GM19463 (cell line): Measurements from ENCODE around the gene SCAPER.
"Not testable (repeated sequence)": the region's sequence is repeated elsewhere in the genome, so short reads cannot be mapped to it uniquely, and the experiment has no call there.

ENCODE experiments used
- ATAC-seq: cut with Tn5 transposase; IDR thresholded peaks from one replicate; pipeline ENCODE4 v1.9.1; 2021; ENCODE audit warnings: mild to moderate bottlenecking, moderate library complexity; ENCODE audit not compliant: unreplicated experiment

SCAPER gene

DNA sequence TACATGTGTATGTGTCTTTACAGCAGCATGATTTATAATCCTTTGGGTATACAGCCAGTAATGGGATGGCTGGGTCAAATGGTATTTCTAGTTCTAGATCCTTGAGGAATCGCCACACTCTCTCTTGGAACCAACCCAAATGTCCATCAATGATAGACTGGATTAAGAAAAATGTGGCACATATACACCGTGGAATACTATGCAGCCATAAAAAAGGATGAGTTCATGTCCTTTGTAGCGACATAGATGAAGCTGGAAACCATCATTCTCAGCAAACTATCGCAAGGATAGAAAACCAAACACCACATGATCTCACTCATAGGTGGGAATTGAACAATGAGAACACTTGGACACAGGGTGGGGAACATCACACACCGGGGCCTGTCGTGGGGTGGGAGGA, 403.0 kb downstream of the SCAPER start:
- not testable (repeated sequence) for ATAC-seq

- no peak for ATAC-seq
Observed at GRCh38 chr15:76501726-76502125, 403.4 kb downstream of the SCAPER start.

DNA sequence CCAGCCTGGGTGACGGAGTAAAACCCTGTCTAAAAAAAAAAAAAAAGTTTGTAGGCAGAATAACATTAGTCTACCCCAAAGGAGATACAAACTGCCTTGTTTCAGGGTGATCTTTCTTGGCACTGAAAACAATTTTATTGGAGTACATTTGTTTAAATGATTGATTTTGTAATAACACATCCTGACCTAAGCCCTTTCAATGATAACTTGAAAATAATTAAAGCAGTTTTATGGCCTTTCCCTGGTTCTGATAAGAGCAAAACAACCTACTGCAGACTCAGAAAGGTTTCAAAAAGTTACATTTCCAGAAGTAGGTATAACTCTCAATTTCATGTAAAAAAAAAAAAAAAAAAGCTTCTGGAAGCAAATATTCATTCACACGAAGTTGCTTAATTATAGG, 404.1 kb downstream of the SCAPER start:
- no peak for ATAC-seq

GRCh38 chr15:76495487-76495886, 409.7 kb downstream of the SCAPER start:
- ATAC-seq, result no peak

- no peak for ATAC-seq
Observed at GRCh38 chr15:76492538-76492937, 412.6 kb downstream of the SCAPER start.

GRCh38 chr15:76483752-76484151, 421.4 kb downstream of the SCAPER start:
- no peak for ATAC-seq

DNA sequence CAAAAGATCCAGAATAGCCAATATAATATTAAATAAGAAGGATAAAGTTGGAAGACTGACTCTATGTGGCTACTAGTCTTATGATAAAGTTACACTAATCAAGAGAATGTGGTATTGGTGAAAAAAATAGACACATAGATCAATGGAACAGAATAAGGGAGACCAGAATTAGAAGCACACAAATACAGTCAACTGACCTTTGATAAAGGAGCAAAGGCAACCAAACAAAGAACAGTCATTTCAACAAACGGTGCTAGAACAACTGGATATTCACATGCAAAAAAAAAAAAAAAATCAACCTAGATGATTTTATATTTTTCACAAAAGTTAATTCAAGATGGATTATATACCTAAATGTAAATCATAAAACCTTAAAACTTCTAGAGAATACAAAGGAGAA, 422.1 kb downstream of the SCAPER start:
- ATAC-seq, result no peak

DNA sequence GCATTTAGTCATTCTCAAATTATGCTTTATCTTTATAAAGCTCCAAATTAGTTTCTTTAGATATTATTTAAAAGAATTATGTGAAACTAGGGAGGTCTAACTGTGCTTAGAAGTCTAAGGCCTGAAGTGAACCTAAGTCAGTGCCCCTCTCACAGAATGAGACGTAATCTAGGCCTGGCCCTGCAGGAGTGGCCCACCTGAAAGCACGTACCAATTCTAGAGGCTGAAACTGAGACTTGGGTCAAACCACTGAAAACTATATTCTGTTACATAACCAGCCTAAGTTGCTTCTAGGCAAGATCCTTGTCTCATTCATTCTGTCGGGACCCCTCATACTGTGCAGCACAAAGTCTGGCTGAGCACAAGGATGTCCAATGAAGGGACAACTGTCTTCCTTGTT, 424.9 kb downstream of the SCAPER start:
- no peak for ATAC-seq

GRCh38 chr15:76470691-76471090, 434.4 kb downstream of the SCAPER start:
- ATAC-seq, result no peak

DNA sequence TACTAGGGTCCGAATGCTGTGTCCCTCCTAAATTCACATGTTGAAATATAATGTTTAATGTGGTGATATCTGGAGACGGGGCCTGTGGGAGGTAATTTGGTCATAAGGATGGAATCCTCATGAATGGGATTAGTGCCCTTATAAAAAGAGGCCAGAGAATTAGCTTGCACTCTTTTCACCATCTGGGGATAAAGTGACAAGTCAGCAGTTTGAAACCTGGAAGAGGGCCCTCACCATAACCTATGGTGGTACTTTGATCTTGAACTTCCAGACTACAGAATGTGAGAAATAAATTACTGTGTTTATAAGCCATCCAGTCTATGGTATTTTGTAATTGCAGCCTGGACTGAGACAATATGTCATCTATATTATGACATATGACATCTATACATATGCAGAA, 436.4 kb downstream of the SCAPER start:
- ATAC-seq, result no peak

- no peak for ATAC-seq
Observed at GRCh38 chr15:76467136-76467535, 438.0 kb downstream of the SCAPER start.

DNA sequence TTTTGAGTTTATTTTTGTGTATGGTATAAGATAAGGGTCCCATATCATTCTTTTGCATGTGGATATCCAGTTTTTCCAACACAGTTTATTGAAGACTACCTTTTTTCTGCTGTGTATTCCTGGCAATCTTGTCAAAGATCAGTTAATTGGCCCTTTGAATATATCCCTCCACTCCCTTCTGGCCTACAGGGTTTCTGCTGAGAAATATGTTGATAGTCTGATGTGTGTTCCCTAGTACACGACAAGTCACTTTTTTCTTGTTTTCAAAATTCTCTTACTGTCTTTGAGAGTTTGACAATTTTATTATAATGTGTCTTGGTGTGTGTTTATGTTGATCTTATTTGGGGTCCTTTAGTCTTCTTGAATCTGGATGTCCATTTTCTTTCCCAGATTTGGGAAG, 439.4 kb downstream of the SCAPER start:
- no peak for ATAC-seq

DNA sequence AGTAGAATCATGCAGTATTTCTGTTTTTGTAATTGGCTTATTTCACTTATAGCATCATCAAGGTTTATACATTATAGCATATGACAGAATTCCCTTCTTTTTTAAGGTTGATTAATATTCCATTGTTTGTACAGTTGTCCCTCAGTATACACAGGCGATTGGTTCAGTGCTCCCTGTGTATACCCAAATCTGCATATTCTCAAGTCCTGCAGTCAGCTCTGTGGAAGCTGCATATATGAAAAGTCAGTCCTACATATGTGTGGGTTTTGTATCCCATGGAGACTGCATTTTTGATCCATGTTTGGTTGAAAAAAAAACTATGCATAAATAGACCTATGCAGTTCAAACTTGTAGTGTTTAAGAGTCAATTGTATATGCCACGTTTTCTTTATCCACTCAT, 440.9 kb downstream of the SCAPER start:
- ATAC-seq, result no peak

DNA sequence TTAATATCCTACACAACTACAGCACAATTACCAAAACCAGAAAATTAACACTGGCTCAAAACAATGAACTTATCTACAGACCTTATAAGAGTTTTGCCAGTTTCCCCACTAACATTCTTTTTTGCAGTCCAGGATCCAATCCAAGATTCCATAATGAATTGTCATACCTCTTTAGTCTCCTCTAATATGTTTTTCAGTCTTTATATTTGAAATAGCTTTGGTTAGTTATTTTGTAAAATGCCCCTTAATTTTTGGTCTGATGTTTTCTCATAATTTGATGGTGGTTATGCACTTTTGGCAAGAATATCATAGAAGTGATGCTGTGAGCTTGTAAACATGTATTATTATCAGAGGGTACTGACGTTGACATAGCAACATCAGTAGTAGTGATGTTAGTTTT, 444.3 kb downstream of the SCAPER start:
- ATAC-seq, result no peak

DNA sequence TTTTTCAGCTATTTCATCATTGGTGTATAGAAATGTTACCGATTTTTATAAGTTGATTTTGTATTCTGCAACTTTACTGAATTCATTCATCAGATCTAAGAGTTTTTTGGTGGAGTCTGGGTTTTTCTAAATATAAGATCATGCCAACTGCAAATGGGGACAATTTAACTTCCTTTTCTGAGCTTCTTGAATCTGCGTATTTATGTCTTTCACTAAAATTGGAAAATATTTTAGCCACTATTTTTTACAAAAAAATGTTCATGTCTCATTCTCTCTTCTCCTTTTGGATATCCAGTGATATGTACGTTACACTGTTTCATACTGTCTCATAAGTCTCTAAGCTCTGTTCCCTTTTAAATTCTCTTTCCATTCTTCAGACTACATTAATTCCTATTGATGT, 444.8 kb downstream of the SCAPER start:
- no peak for ATAC-seq

- no peak for ATAC-seq
Observed at GRCh38 chr15:76451540-76451939, 453.6 kb downstream of the SCAPER start.

GRCh38 chr15:76449455-76449854, 455.7 kb downstream of the SCAPER start:
- no peak for ATAC-seq

DNA sequence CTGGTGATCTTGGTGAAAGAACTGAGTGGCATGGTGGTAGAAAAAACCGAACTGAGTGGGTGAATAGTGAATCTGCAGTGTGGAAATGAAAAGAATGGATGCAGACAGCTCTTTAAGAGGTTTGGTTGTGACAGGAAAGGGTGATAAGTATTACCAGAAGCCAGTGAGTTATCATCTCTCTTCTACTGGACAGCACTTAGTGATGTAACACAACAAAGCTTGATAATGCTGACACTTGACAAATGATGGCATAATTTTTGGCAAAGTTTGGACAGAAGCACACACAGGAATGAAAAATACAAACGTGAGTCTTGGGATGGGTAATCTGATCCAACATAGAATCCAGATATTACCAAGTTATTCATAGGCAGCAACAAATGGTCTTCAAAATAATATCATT, 456.4 kb downstream of the SCAPER start:
- ATAC-seq, result no peak

- ATAC-seq, result no peak
Observed at GRCh38 chr15:76447728-76448441, 457.3 kb downstream of the SCAPER start.

- no peak for ATAC-seq
Observed at GRCh38 chr15:76440441-76440840, 464.7 kb downstream of the SCAPER start.

DNA sequence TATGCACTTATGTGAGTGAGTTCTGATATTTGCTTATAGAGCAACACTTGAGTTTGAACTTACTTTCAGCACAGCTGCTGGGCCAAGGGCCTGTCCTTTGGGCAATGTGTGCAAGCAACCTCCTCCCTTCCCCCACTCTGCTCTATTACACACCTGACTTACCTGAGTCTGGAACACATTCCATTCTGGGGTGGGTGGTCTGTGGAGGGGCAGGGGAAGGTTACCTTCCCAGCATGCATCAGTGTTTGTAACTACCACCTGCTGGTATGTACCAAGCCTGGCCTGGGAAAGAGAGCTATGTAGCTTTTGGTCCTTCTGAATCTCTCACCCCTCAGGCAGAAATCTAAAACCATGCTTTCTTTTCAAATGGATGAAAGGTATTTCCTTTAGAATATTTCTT, 465.6 kb downstream of the SCAPER start:
- ATAC-seq, result no peak

DNA sequence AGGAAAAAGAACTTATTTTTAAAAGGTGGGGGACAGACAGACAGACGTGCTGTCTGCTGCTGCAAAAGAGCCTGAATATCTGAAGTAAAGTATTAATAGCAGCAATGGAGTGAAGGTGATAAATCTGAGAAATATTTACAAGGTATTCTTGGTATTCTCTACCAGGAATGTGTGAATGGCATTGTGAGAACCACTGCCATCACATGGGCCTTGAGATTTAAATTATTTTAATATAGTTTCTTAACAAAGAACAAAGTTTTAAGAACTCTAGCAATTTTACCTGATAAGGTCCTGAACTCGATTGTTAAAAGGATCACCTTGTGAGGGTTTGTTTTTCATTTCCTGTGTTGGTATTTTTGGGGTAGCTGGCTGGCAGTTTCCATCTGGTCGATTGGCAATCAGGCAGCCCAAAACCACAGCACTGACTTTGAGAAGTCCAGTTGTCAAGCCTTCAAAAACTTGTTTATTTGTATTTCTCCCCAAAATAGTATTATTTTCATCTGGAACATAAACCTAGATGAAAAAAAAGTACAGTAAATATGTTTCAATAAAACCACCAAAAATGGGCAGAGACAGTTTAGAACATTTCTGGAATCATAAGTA, 471.2 kb downstream of the SCAPER start:
- no peak for ATAC-seq

GRCh38 chr15:76433036-76433435, 472.1 kb downstream of the SCAPER start:
- ATAC-seq, result not testable (repeated sequence)
